HG02973 (cell line): ENCODE measurements around the gene DUSP2.

ENCODE experiments used
- ATAC-seq: cut with Tn5 transposase; IDR thresholded peaks from one replicate; pipeline ENCODE4 v1.9.1; 2021; ENCODE audit warnings: moderate library complexity; ENCODE audit not compliant: unreplicated experiment

DUSP2 gene

DNA sequence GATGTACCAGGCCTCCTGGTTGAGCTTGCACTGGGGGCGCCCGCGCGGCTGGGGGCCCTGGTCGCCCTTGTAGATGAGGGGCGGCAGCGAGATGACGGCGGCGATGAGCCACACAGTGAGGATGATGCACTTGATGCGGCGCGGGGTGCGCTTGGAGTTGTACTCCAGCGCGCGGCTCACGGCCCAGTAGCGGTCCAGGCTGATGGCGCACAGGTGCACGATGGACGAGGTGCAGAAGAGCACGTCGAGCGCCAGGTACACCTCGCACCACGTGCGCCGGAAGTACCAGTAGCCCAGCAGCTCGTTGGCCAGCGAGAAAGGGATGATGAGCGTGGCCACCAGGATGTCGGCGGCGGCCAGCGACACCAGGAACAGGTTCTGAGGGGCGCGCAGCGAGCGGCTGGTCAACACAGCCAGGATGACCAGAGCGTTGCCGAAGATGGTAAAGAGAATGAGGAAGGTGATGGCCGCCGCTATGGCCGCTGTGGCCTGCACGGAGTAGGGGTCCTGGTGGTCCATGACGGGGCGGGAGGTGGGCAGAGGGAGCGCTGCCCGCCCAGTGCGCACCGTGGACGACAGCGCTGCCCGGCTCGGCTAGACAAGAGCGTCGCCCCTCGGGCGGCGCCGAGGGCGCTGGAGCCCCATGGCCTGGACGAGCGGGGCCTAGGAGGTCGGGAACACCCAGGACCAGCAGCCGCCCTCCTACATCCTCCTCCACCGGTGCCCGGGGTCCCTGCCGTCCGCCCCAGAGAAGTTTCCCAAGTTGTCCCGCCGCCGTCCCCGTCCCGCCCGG is 29.4 kb downstream of the DUSP2 start:
- no peak for ATAC-seq

DNA sequence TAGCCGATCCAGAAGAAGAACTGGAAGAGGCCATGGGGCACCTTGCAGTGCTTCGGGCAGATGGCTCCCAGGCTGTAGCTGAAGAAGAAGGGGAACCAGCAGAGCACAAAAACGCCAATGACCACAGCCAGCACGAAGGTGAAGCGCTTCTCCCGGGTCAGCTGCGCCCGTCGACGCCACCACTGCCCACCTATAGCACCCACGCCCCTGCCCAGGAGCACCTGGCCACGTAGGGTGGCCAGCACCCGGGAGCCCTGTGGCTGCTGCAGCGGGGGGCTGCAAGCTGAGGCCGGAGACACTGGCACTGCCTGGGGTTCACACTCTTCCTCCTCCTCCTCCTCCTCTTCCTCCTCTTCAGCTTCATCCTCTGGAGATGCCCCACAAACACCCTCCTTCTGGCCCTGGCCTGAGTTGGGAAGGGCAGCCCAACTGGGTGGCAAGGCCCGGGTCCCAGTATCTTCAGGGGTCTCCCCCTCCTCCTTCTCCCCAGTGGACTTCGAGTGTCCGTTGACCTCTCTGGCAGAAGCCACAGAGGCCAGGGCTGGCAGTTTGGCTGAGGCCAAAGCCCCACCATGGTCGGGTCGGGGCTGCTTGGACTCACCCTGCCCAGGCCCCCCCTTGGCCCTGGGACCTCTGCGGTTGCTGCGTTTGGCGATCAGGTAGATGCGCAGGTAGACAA is 30.2 kb downstream of the DUSP2 start:
- no peak for ATAC-seq

DNA sequence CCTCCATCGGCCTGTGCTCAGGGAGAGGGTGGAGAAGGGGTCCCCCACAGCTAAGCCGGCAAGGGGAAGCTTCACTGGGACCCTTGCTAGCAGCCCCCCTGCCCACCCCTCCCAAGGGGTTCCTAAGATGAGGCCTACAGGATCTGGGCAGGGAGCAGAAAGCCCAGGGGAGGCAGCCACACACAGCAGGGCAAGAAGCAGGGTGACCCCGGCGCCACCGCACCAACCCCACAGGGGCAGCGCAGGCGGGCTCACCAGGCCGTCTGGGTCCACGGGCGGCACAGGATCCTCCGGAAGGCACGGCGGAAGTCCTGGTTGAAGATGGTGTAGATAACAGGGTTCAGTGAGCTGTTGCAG is 30.7 kb downstream of the DUSP2 start:
- no peak for ATAC-seq

DNA sequence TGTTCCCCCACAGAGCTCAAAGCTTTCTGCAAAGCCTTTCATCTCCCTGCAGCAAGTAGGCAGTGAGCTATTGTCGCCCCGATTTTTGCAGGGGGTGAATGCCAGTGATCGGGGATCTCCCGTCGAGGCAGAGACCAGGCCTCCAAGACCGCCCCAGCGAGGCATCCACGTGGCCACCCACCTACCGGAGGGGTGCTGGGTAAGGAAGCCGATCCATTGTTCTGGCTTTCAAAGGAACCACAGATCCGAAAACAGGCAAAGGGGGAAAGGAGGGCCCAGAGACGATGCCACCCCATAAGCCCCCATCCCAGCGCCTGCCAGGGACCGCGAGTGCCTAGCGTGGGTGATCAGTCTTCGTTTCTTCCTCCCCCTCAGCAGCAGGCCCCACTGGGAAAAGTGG is 31.3 kb downstream of the DUSP2 start:
- no peak for ATAC-seq

DNA sequence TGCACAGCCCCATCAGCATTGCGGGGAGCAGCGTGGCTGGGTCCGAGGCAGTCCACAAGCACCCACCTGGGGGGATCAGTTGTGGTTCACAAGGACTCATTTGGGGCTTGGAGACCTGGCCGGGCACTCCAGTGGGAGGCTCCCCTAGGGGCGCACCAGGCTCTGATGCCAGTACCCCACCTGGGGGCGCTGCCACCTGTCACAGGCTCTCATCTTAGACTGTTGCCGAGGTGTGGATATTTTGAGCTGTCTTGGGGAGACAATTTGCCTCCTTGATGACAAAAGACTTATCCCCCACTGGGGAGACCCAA is 31.9 kb downstream of the DUSP2 start:
- no peak for ATAC-seq

DNA sequence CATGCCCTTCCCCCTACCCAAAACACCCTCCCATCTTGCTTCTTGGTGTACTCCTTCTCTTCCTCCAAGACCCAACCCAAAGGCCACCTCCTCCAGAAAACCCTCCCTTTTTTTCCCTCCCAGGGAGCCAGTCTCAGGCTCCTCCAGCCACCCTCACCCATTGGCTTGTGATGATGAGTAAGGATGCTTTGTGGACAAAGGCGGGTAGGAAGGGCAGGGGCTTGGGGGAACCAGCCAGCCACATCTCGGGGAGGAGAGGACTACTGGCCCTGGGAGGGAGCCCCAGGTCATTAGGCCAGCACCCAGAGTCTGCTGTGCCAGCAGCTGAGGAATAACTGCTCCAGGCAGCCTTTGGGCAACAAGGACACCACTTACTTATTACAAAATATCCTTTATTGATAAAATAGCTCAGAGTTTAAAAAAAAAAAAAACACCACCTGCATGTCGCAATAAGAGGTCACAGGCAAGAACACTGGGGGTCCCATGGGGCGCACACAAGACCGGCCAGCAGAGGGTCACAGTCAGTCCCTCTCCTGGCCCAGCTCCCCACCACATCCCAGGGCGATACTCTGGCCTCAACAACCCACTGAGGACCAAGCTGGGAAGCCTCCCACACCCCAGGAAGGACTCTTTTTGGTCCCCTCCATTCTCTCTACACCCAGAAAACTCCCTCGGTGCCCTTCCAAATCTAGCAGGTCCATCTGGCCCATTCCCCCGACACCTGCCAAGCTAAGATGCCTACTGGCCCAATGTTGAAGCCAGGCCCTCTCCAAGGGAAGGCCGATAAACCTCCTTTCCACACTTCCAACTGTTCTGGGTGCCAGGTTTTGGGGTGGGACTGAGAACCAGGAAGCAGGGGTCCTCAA is 32.5 kb downstream of the DUSP2 start:
- no peak for ATAC-seq

DNA sequence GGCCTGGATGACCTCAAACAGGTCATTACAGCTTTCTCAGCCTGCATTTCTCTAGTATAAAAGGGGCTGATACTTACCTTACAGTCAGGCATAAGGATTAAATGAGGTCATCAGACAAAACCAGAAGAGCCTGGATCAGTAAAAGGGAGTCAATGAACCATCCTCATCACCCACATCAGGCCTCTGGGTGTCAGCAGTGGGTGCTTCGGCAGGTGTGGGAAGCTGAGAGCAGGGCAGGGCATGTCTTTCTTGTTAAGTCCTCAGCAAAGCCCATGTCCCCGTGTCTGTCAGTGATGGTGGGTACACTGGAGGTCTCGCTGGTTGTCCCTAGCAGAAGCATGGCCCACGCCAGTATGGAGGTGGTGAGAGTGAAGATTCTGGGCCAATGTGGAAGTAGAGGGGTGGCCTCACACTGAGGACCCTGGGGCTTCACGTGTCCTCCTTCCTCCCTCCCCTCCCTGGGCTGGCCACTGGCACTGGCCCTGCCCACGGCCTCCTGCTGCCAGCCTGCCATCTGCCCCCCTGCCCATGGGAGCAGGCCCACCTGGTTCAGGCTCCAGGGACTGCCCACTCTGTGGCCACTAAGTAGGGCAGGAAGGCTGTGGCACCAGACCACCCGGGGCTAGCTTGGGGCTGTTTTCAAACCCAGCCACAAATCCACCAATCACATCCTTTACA is 33.3 kb downstream of the DUSP2 start:
- ATAC-seq = no peak

DNA sequence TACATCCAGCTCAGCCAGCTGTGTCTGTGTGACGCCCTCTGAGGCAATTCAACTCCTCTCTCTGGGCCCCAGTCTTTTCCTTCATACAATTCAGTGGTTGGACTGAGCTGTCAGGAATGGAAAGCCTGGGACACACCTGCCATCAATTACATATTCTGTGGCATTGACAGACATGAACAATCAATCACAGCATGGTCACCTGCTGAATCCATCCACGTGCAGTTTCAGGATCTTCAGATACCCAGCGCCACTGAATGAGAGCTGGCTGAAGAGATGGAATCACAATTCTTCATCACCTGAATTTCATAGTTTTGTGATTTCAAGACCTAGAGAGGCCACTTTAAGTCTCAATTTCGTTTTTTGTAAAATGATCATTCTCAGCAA is 34.0 kb downstream of the DUSP2 start:
- no peak for ATAC-seq

DNA sequence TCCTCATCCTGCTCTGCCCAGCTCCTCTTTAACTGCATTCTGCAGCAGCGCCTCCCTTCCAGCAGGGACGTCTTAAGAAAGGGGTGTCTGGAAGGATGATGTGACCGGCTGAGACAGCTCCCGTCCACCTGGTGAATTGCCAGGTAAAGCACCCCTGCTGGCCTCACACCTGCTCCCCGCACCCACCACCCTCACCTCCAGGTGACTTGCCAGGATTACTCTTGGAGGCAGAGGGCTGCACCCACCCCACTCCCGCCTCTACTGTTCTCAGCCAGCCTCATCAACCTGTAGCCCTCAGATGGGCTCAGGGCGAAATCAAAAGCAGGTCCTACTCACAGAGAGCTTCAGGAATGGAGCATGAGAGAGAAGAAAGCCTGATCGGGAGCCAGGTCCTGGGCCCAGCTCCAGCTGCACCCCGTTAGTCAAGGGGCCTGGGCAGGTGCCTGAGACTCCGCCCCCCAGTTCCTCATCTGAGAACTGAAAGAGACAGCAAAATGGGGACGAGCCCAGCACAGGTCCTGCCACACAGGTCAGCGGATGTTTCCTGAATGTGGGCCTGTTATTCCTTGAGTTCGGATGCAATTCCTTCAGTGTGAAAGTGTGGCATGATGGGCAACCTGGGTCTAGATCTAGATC is 34.5 kb downstream of the DUSP2 start:
- no peak for ATAC-seq

DNA sequence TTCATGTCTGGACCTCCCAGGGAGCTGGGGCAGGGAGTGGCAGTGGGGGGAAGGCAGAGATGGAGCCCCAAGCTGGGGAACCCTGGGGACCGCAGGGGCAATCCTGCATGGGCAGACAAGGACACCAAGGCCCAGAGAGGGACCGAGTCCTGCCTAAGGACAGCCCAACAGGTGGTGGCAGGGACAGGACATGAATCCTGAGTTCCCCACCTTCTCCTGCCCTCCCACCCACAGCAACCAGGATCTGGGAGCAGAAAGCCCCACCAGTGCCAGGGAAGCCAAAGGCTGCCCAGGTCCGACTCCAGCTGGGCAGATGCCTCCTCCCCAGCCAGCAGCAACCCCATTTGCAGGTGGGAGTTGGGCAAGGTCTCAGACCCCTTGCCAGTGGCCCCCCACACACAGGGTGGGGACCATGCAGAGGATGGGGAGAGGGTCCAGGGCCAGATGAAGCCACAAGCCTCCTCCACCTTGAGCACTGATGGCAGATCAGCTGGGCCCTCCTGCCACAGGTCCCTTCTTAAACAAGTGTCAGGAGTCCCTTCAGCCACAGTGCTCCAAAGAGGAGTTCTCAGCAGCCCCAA is 35.2 kb downstream of the DUSP2 start:
- ATAC-seq = no peak

DNA sequence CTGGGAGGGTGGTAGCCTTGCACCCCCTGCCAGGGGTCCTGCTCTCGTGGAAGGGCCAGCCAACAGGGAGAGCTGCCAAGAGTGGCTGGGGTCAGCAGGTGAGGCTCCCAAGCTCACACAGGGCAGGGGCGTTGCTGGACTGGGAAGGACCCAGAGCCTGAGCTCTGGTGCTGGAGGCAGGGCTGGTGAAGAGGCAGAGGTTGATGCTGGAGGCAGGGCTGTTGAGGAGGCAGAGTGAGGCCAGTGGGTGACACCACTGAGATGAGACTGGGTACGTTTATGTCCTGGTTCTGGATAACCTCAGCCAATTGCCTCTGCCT is 35.9 kb downstream of the DUSP2 start:
- ATAC-seq = no peak

DNA sequence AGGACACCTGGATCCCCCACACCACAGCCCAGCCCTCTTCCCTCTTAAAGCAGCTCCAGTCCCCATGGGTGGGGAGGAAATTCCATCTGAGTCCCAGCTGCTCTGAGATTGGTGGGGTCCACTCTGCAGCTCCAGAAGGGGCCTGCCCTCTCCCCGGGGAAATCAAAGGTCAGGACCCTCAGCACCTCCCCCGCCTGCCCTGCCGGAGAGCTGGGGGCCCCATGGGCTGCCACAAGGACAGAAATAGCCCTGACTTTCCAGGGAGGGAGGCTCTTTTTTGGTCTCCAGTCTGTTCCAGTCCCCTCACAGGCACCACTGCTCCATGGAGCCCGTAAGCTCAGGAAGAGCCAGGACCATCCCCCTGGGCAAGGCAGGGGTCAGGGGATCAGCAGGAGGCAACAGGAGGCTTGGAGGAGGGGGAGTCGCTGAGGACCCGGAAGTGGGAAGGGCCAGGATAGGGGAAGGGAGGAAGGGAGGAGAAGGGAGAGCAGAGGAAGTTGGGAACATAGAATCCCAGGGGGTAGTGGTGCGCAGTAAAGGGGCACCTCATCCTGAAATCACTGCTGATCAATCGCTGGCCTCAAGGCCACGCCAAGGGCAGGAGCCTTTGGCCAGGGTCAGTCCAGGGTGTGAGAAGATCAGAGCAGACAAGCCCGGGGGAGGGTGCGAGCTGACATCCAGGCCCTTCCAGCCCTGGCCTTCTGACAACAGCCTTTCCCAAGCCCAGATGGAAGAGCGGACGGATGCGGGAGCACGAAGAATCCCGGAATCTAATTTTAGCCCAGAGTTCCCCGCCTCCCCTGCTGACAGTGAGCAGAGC is 36.5 kb downstream of the DUSP2 start:
- no peak for ATAC-seq

DNA sequence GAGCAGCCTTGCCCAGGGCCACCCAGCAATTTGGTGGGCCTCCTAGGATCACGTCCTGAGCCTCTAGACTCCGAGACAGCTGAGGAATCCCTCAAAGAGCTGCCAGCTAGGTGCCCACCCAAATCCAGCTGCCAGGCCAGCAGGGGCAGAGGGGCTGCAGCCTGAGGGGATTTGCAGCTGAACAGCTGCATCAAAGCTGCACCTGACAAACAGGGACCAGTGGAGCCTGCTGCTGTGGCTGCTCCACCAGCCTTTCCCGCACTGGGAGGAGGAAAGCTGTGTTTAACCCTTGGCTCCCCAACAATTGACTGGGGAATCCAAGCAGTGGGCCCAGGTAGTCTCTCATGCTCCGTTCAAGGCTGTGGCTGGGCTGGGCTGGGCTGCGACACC is 37.1 kb downstream of the DUSP2 start:
- ATAC-seq = no peak

DNA sequence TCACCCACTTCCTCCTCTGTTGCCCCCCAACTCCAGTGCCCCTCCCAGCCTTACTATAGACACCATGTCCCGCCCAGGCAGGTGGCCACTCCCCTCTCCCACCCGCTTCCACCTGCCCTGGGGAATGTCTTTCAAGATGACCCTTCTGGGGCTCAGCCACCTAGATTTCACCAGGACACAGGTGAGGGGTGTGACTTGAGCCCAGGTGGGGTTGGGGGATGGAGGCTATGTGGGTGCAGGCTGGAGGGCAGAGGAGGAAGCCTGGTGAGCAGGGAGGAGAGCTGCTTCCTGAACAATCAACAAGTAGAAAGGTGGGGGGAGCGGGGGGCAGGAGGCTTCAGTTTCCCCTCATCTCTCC is 37.6 kb downstream of the DUSP2 start:
- ATAC-seq = no peak

DNA sequence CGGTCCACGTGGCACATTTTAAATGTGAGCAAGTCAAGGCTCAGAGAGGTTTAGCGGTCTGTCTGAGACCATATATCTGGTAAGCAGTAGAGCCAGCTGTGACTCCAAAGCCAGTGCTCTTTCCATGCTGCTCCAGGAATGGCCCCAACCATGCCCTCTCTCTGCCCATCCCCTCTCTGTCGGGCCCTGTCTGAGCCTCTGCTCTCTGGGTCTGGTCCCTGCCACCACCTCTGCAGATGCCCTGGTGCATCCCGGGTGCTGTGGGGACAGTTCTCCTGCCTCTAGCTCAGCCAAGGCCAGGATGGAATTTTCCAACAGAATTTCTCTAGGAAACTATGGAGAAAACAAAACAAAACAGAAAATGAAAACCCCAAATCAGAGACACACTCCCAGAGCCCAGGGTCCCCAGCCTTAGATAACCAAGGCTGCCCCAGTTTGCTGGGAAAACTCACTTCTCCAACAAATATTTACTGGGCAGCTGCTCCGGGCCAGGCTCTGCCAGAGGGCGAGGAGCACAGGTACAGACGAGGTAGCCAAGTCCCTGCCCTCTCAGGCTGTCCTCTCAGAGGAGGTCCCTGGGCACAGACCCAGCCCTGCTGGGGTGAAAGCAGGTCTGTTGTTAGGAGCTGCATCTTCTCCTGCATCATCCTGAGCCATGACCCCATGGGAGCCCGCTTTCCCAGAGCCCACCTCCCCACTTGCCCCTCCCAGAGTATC is 38.1 kb downstream of the DUSP2 start:
- ATAC-seq = no peak

DNA sequence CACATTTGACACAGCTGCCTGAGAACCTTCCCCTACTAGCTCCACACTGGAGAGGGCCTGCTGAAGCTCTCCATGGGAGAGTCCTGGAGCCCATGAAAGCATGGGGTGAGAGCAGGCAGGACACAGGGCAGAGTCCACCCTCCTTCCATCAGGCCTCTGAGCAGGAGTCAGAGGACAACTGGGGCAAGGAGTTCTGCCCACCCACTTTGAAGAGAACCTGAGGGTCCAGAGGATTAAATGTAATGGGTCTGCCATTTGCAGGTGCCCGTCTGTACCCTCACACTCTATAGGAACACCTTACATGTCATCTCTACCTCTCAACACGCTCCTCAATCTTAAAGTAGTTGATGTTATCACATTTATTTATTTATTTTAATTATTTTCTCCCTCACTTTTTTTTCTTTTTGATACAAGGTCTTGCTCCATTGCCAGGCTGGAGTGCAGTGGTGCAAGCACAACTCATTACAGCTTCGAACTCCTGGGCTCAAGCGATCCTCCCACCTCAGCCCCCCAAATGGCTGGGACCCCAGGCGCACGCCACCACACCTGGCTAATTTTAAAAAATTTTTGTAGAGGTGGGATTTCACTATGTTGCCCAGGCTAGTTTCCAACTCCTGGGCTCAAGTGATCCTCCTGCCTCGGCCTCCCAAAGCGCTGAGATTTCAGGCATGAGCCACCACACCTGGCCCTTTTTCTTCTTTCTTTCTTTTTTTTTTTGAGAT is 39.1 kb downstream of the DUSP2 start:
- no peak for ATAC-seq

DNA sequence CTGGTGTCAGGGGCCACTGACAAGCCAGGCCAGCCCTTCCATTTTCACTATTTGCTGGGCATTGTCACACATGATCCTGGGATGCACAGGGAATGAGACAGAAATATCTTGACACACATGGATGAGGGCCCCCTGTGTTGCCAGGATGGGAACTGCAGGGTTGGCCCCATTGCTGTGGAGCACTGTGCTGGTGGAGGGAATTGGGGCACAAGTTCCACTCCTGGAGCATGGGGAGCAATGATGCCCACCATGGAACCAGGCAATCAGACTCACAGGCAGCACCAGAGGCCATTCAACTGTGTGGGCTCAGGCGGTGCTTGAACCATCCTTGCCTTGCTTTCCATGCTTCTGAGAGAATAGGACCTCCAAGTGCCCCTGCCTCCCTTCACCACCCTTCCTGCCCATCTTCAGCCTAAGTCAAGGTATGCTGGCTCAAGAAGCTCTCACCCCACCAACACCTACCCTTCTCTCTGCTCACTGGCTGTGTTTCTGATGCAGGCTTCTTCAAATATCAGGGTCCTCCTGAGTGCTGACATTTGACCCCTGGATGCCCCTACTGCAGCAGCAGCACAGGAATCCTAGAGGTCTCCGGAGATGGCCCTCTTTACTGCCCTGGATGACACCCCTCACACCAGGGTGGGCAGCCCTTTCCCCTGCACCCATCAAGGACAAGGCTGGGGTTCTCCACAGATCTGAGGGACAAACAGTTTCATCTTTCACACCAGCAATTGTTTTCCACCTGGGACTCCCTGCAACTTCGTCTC is 39.9 kb downstream of the DUSP2 start:
- no peak for ATAC-seq

DNA sequence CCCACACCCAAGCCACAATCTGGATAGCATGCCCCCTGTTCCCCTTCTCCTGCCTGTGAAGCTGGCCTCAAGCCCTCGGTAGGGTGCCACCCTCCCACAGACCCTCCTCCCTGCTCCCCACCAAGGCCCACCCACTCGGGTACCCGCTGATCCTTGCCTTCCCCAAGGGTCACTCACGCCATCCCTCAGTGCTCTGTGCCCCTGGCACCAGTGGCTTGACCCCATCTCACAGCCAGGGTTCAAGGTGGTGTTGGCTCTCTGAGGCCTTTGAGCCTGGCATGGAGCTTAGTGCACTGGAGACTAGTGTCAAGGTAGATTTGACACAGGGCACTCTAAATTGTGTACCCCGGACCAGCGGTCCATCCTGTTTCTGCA is 40.8 kb downstream of the DUSP2 start:
- ATAC-seq = no peak
